Endothelial cell of umbilical vein (primary cell): Measurements from ENCODE around the gene TMEM209. TPM values are rescaled to one million over a fixed set of nuclear protein-coding genes. Genes with fewer than 3 reads are reported as not detected.

Experiments
- BruUV-seq: library from RNA; stranded (reverse); fragments of 400-500 nt; replicated peaks from 2 replicates; lab custom pipeline; 2021; lab: Mats Ljungman, UMichigan
- CTCF ChIA-PET: fragments of 300-600, 350-600 bp; sonication (Branson Sonifier 250); formaldehyde crosslinking; loops from one replicate; lab custom pipeline; 2021; ENCODE audit warnings: antibody characterized with exemption, inconsistent platforms; lab: Charles Lee
- POLR2A ChIA-PET: fragments of 300-600, 350-600 bp; sonication (Branson Sonifier 250); formaldehyde crosslinking; loops from one replicate; lab custom pipeline; 2021; ENCODE audit warnings: antibody characterized with exemption, inconsistent platforms; lab: Charles Lee
- DNase-seq: peaks from one replicate; pipeline ENCODE4 v3.0.0-alpha.2; 2011; ENCODE audit warnings: low read depth, low spot score
- FAIRE-seq: peaks from 2 replicates; lab custom pipeline; 2011; peaks lifted over from hg19 to GRCh38; lab: Jason Lieb, UNC
- H2AFZ ChIP-seq: 2 replicates; pipeline ENCODE4 v1.6.0; 2012; ENCODE audit warnings: low read depth, low read length, control low read depth, inconsistent platforms
- H3K27ac ChIP-seq: 2 replicates; pipeline ENCODE4 v1.5.1; 2011; ENCODE audit warnings: low read depth, mild to moderate bottlenecking, control low read depth, low read length, moderate library complexity; ENCODE audit not compliant: insufficient read depth
- H3K27me3 ChIP-seq, 2 experiments: 2 replicates each; pipeline versions ENCODE4 v1.6.0 to v1.6.1; 2011; ENCODE audit warnings: low read length in 2 of 2, mixed read lengths in 1 of 2; ENCODE audit not compliant: control insufficient read depth in 2 of 2, insufficient read depth in 2 of 2
- H3K36me3 ChIP-seq, 2 experiments: 2 replicates in 1 of 2; 3 replicates in 1 of 2; pipeline ENCODE4 v1.5.1; 2011; ENCODE audit warnings: low read length in 2 of 2, mild to moderate bottlenecking in 1 of 2, moderate library complexity in 1 of 2; ENCODE audit not compliant: control insufficient read depth in 2 of 2, insufficient read depth in 2 of 2; ENCODE audit errors: extremely low read depth in 1 of 2
- H3K4me1 ChIP-seq: 3 replicates; pipeline ENCODE4 v1.5.1; 2011; ENCODE audit warnings: mild to moderate bottlenecking, low read length; ENCODE audit not compliant: control insufficient read depth, insufficient read depth; ENCODE audit errors: extremely low read depth
- H3K4me2 ChIP-seq: 2 replicates; pipeline ENCODE4 v1.6.1; 2011; ENCODE audit warnings: low read length, control low read depth, mixed read lengths; ENCODE audit not compliant: insufficient read depth
- H3K4me3 ChIP-seq, 3 experiments: fragments of 200-600 bp in 1 of 3; sonication (generic), shearing (Covaris generic) in 1 of 3; replicated peaks in 1 of 3; 2 replicates each; pipeline ENCODE4 v1.5.1; 2011 to 2016; ENCODE audit warnings: control low read depth in 3 of 3, low read length in 3 of 3, mild to moderate bottlenecking in 2 of 3, inconsistent platforms in 1 of 3, low read depth in 1 of 3, moderate library complexity in 1 of 3; ENCODE audit not compliant: insufficient read depth in 1 of 3
- H3K79me2 ChIP-seq: 2 replicates; pipeline ENCODE4 v1.6.0; 2012; ENCODE audit warnings: low read length, inconsistent platforms; ENCODE audit not compliant: control insufficient read depth, insufficient read depth
- H3K9ac ChIP-seq: replicated peaks from 2 replicates; pipeline ENCODE3; 2011; ENCODE audit warnings: low read length, control low read depth; ENCODE audit not compliant: insufficient read depth; ENCODE audit errors: extremely low read depth
- H3K9me1 ChIP-seq: replicated peaks from 3 replicates; pipeline ENCODE4 v1.6.0; 2011; ENCODE audit warnings: mild to moderate bottlenecking, low read length; ENCODE audit not compliant: control insufficient read depth, insufficient read depth; ENCODE audit errors: extremely low read depth
- H3K9me3 ChIP-seq: replicated peaks from 2 replicates; pipeline ENCODE4 v1.5.1; 2012; ENCODE audit warnings: low read length, inconsistent platforms; ENCODE audit not compliant: control insufficient read depth, insufficient read depth
- H4K20me1 ChIP-seq: replicated peaks from 2 replicates; pipeline ENCODE3; 2011; ENCODE audit warnings: mild to moderate bottlenecking, low read length; ENCODE audit not compliant: control insufficient read depth, insufficient read depth; ENCODE audit errors: extremely low read depth
- FOS ChIP-seq: IDR thresholded peaks from 2 replicates; pipeline ENCODE4 v1.6.1; 2011; ENCODE audit warnings: mild to moderate bottlenecking, low read length, moderate library complexity, borderline replicate concordance; ENCODE audit not compliant: insufficient read depth
- GATA2 ChIP-seq: IDR thresholded peaks from 2 replicates; pipeline ENCODE4 v1.7.0; 2011; ENCODE audit warnings: low read depth, mild to moderate bottlenecking, moderate library complexity, mixed read lengths, low read length; ENCODE audit not compliant: insufficient read length, insufficient read depth
- MYC ChIP-seq: IDR thresholded peaks from one replicate; pipeline ENCODE4 v1.6.1; 2011; ENCODE audit warnings: mild to moderate bottlenecking, low read depth, low read length
- dilution Hi-C: fragments of 300-500 bp; cut with MboI; formaldehyde crosslinking; loops from one replicate; pipeline ENCODE4 v1.15.0; 2019; ENCODE audit warnings: low sequenced_read_pairs; ENCODE audit not compliant: extremely low pct_ligation_motif_present
- intact Hi-C: fragments of 100-400 bp; cut with micrococcal nuclease; formaldehyde crosslinking; loops from one replicate; pipeline ENCODE4 v1.10.0; 2022
- polyA plus RNA-seq, 4 experiments: library from polyadenylated mRNA; depleted of rRNA in 3 of 4; stranded (reverse) in 3 of 4; unstranded in 1 of 4; fragments of >200 nt; gene quantifications; 2 replicates each; pipeline versions ENCODE4 v1.2.1 to v1.2.3, GENCODE V29; 2011 to 2012; ENCODE audit warnings: missing spikeins in 1 of 4
- total RNA-seq: library from RNA; stranded (reverse); gene quantifications from 2 replicates; pipeline ENCODE4 v1.2.3, GENCODE V29; 2021
- TF ChIP-seq, protein P1 (sequence below), 2 donors: IDR thresholded peaks; 1 replicate in 1 of 2; 2 replicates in 1 of 2; pipeline ENCODE4 v1.5.1; 2011; ENCODE audit warnings: low read length in 2 of 2, mild to moderate bottlenecking in 2 of 2, moderate library complexity in 2 of 2, control low read depth in 1 of 2, inconsistent platforms in 1 of 2, low read depth in 1 of 2; ENCODE audit not compliant: insufficient read depth in 1 of 2; ENCODE audit errors: extremely low read depth in 1 of 2

The TMEM209 gene
- total and polyA plus RNA-seq, 2 donors (not counting 3 experiments of a cell fraction or from before 2014, with no cell fraction given) = 13.0 to 16.6 TPM

DNA sequence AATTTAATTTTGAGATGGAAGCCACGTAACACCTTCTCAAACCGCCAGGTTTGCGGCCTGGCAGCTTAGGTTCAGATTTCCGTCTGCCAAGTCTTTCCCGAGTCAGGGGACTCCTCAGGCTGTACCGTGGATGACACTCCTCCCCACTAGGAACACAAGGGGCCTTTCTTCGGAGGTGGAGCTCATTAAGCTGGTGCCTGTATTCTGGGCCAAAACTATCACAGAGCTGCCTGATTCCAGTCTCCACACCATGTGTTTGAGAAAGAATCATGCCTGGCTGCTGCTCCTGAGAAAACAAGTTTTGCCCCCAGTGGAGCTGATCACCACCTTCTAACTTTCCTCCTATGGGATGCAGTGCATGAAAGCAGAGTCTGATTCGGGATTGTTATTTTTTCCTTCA, 44.8 kb downstream of the TMEM209 start:
- POLR2A ChIA-PET = no interaction called here
- dilution Hi-C loops = no loop called here
- Histone ChIP-seq H3K9me3 (no peaks in the 10 kb centered on the region), H3K4me3 (no peak overlapping the region), H3K4me1 (no peaks in the 10 kb centered on the region), H4K20me1 (no peaks in the 10 kb centered on the region), H3K27me3 (no peaks in the 10 kb centered on the region), H3K79me2 (no peaks in the 10 kb centered on the region), H3K27ac (no peak overlapping the region), H2AFZ (no peak overlapping the region), H3K4me2 (no peak overlapping the region), H3K9me1 (no peaks in the 10 kb centered on the region), H3K36me3 (peaks cover 0 to 3% of the 10 kb centered on the region in 2 experiments), H3K9ac (no peak overlapping the region)
- no peak for DNase-seq
- no peak for FAIRE-seq
- no TSS peak for BruUV-seq
- intact Hi-C loops = no loop called here
- CTCF ChIA-PET = interaction anchor here (1.1 to 1.6 kb wide), 2 partner anchors 22 to 88 kb away, joined by 3 to 5 read pairs; no protein-coding TSS in a partner anchor
- no peak for TF ChIP-seq FOS

DNA sequence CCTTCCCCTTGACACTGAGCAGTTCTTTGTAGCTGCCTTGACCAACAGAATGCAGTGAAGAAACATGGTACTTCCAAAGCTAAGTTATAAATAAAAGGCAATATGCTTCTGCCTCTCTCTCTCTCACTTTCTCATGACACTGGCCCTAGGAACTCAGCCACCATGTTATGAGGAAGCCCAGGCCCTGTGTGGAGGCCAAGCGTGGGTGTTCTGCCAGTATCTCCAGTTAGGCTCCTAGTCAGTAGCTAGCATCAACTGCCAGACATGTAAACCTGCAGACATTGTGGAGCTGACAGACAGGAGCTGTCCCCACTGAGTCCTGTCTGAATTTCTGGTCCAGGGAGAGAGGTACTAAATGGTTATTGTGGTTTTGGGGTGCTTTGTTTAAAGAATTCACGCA, 45.2 kb downstream of the TMEM209 start:
- no peak overlapping the region for H3K4me2 ChIP-seq
- H3K36me3 ChIP-seq = peaks cover 0 to 3% of the 10 kb centered on the region in 2 experiments
- H4K20me1 ChIP-seq = no peaks in the 10 kb centered on the region
- intact Hi-C loops (no loop called here), dilution Hi-C loops (no loop called here)
- H3K9me1 ChIP-seq = no peaks in the 10 kb centered on the region
- no peak overlapping the region for H3K9ac ChIP-seq
- H3K27me3 ChIP-seq = no peaks in the 10 kb centered on the region
- DNase-seq (no peak), FAIRE-seq (no peak)
- no peaks in the 10 kb centered on the region for H3K4me1 ChIP-seq
- BruUV-seq = no TSS peak
- H3K27ac ChIP-seq = no peak overlapping the region
- ChIA-PET POLR2A (no interaction called here), CTCF (interaction anchor here (1.0 to 1.6 kb wide), 3 partner anchors 12 to 88 kb away, joined by 3 to 5 read pairs (median 3); no protein-coding TSS in a partner anchor)
- no peak overlapping the region for H2AFZ ChIP-seq
- H3K4me3 ChIP-seq = no peak overlapping the region
- no peaks in the 10 kb centered on the region for H3K79me2 ChIP-seq
- TF ChIP-seq MYC (no peak), GATA2 (no peak)
- TF ChIP-seq, protein P1, sequence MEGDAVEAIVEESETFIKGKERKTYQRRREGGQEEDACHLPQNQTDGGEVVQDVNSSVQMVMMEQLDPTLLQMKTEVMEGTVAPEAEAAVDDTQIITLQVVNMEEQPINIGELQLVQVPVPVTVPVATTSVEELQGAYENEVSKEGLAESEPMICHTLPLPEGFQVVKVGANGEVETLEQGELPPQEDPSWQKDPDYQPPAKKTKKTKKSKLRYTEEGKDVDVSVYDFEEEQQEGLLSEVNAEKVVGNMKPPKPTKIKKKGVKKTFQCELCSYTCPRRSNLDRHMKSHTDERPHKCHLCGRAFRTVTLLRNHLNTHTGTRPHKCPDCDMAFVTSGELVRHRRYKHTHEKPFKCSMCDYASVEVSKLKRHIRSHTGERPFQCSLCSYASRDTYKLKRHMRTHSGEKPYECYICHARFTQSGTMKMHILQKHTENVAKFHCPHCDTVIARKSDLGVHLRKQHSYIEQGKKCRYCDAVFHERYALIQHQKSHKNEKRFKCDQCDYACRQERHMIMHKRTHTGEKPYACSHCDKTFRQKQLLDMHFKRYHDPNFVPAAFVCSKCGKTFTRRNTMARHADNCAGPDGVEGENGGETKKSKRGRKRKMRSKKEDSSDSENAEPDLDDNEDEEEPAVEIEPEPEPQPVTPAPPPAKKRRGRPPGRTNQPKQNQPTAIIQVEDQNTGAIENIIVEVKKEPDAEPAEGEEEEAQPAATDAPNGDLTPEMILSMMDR (IDR thresholded peaks at IDR 0.05; ENCODE audit: extremely low read depth in 1 of 2, insufficient read depth in 1 of 2, low read depth in 1 of 2, low read length in 2 of 2) = no peak
- no peaks in the 10 kb centered on the region for H3K9me3 ChIP-seq
